ENCODE results near the gene ZNF385B.

Gene ZNF385B

DNA sequence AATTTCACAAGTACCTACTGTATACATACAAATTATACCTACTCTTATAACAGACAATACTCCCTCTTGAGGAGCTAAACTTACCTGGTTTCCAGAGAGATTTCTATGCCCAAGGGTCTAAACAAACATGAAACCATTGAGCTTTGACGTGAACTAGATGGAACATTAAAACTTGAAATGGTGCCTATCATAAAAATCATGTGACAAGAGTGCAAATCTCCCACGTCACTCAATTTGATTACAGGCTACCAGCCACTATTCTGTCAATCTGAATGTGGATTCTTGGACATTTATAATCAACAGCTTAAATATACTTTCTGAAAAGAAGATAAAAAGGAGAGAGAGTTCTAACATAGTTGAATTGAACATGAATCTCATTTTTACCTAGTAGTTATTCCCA lies 299.7 kb downstream of the ZNF385B start:
- CTCF ChIA-PET, result interaction anchor here (0.6 kb wide), 2 partner anchors 547 to 1018 kb away, joined by 3 read pairs; no protein-coding TSS in a partner anchor
- Histone ChIP-seq H3K4me3 (ENCODE audit: low read depth, low read length) (no peak overlapping the region), H3K9me3 (ENCODE audit: control insufficient read depth, insufficient read depth, low read depth, low read length) (no peaks in the 10 kb centered on the region), H3K27ac (ENCODE audit: extremely low read depth, low read depth, low read length) (no peak overlapping the region), H3K4me1 (ENCODE audit: control insufficient read depth, insufficient read depth, low read length) (no peaks in the 10 kb centered on the region), H3K36me3 (ENCODE audit: control insufficient read depth in 2 of 2, insufficient read depth in 1 of 2, low read length in 2 of 2) (no peaks in the 10 kb centered on the region)
- POLR2A ChIA-PET, result interaction anchor here (0.6 kb wide), 1 partner anchor 34 kb away, joined by 4 read pairs; no protein-coding TSS in a partner anchor
- TF ChIP-seq ZNF501 (tag by site-specific recombination; IDR thresholded peaks at IDR 0.05) (no peak), ZNF645 (tag by site-specific recombination; IDR thresholded peaks at IDR 0.05) (no peak), ZSCAN18 (tag by site-specific recombination; IDR thresholded peaks at IDR 0.05) (no peak), ZNF248 (tag by site-specific recombination; IDR thresholded peaks at IDR 0.05) (no peak), ZEB2 (tag by site-specific recombination; IDR thresholded peaks at IDR 0.05) (no peak), ZNF24 (tag by site-specific recombination; IDR thresholded peaks at IDR 0.05) (no peak), ZNF558 (tag by site-specific recombination; IDR thresholded peaks at IDR 0.05) (no peak), PATZ1 (tag by site-specific recombination; IDR thresholded peaks at IDR 0.05) (no peak), ZNF747 (tag by site-specific recombination; IDR thresholded peaks at IDR 0.05) (no peak), SP2 (tag by site-specific recombination; IDR thresholded peaks at IDR 0.05) (no peak), TCF7L2 (IDR thresholded peaks at IDR 0.05; ENCODE audit: borderline replicate concordance, low read depth, low read length) (no peak), ZNF48 (tag by site-specific recombination; IDR thresholded peaks at IDR 0.05) (no peak), PBX3 (CRISPR knock-in tag; IDR thresholded peaks at IDR 0.05) (no peak), BCL11A (tag by site-specific recombination; IDR thresholded peaks at IDR 0.05; ENCODE audit: low read depth) (no peak), GLI2 (tag by site-specific recombination; IDR thresholded peaks at IDR 0.05; ENCODE audit: borderline replicate concordance, low read depth) (no peak), KLF1 (tag by site-specific recombination; IDR thresholded peaks at IDR 0.05) (no peak), ZNF776 (tag by site-specific recombination; IDR thresholded peaks at IDR 0.05; ENCODE audit: borderline replicate concordance) (no peak), ZNF341 (tag by site-specific recombination; IDR thresholded peaks at IDR 0.05; ENCODE audit: low read depth) (no peak)
- TF ChIP-seq, protein P1, sequence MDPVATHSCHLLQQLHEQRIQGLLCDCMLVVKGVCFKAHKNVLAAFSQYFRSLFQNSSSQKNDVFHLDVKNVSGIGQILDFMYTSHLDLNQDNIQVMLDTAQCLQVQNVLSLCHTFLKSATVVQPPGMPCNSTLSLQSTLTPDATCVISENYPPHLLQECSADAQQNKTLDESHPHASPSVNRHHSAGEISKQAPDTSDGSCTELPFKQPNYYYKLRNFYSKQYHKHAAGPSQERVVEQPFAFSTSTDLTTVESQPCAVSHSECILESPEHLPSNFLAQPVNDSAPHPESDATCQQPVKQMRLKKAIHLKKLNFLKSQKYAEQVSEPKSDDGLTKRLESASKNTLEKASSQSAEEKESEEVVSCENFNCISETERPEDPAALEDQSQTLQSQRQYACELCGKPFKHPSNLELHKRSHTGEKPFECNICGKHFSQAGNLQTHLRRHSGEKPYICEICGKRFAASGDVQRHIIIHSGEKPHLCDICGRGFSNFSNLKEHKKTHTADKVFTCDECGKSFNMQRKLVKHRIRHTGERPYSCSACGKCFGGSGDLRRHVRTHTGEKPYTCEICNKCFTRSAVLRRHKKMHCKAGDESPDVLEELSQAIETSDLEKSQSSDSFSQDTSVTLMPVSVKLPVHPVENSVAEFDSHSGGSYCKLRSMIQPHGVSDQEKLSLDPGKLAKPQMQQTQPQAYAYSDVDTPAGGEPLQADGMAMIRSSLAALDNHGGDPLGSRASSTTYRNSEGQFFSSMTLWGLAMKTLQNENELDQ (tag by site-specific recombination; IDR thresholded peaks at IDR 0.05; ENCODE audit: low read depth), result no peak
